Stomach (tissue), 4 donors: Measurements from ENCODE around the gene NPY.

Source experiments
- CTCF ChIP-seq, 7 experiments: fragments of 450-650 bp in 4 of 7; fragments of 200-600 bp in 3 of 7; sonication (generic) in 3 of 7; IDR thresholded peaks; one replicate each; pipeline ENCODE4 v1.5.1; 2016 to 2019; ENCODE audit warnings: antibody characterized with exemption in 7 of 7, control low read depth in 2 of 7, mild to moderate bottlenecking in 1 of 7
- EP300 ChIP-seq: sonication (generic); formaldehyde crosslinking; IDR thresholded peaks from one replicate; pipeline ENCODE4 v1.6.1; 2017; ENCODE audit warnings: antibody characterized with exemption
- POLR2A ChIP-seq, 4 donors: fragments of 450-650 bp; IDR thresholded peaks; one replicate each; pipeline ENCODE4 v1.6.1; 2016; ENCODE audit warnings: antibody characterized with exemption in 4 of 4, control low read depth in 2 of 4, mild to moderate bottlenecking in 1 of 4, moderate library complexity in 1 of 4
- POLR2AphosphoS5 ChIP-seq, 3 donors: sonication (generic); formaldehyde crosslinking; IDR thresholded peaks; one replicate each; pipeline ENCODE4 v1.6.1; 2016; ENCODE audit warnings: antibody characterized with exemption in 3 of 3

DNA sequence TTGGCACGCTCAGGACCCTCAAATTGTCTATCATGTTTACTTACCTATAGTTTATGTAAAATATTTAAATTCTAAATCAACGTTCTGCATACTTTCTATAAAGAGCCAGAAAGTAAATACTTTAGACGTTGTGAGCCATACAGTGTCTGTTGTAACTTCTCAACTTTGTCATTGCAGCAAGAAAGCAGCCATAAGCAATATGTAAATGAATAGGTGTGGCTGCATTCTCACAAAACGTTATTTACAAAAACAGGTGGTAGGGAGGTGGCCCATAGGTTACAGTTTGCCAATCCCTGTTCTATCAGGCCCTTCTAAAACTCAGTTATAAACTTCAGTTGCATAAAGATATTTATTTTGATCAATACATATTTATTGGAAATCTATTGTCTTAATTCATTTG lies 12.1 kb upstream of the NPY start:
- TF ChIP-seq CTCF (IDR thresholded peaks at IDR 0.05) (no peak), POLR2A (IDR thresholded peaks at IDR 0.05) (no peak), POLR2AphosphoS5 (IDR thresholded peaks at IDR 0.05) (no peak), EP300 (no peak)
